Measurements from ENCODE around the gene PACRG. TPM values are rescaled to one million over a fixed set of nuclear protein-coding genes. Genes with fewer than 3 reads are reported as not detected.

PACRG gene
- total RNA-seq, 3 donors from 2014 or later: 0.64 to 6.4 (median 4.6) TPM

DNA sequence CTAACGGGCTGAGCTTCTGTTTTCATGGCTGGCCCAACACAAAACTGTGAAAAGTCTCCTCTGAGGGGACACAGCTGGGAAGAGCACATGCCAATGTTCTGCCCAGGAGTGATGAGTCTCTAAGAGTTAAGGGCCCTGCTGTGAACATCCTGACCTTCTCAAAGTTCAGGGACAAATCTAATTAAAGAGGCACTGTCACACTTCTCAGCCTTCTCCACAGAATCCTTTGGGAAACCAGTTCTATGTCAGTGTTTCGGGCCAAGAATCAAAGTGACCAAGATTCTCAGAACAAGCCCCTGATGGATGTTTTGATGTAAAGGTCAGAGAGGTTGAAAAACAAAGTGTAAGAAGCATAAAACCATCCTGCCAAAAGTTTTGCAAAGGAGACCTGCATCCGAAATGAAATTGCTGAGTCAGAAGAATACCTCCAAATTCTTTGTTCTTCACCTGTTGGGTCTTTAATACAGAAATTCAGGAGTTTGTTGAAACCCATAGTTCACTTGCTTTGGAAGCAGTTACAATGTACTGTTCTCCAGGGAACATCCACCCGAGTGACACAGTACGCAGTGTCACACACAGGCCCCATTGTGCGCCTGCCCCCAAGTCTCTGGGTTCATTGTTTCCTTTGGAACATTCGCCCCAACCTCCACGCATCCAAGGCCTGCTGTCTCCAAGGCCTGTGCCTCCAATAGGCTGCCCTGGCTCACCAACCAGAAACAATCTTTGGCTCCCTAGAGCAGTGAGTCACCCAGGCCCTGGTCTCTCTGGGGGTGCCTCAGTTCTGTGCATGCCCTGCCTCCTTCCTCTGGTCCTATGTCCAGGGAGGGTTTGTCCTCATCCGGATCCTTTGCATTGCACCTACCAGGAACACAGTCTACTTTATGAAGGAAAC lies 621.3 kb downstream of the PACRG start:
- Histone ChIP-seq H3K4me1 (no peaks in the 10 kb centered on the region), H3K4me3 (no peak overlapping the region), H3K9me3 (no peaks in the 10 kb centered on the region), H3K36me3 (no peaks in the 10 kb centered on the region), H3K27ac (no peak overlapping the region), H3K27me3 (no peaks in the 10 kb centered on the region)
- intact Hi-C loops (cut with DNase I; ENCODE audit: low total_unique reads): no loop called here
- no peak for DNase-seq (ENCODE audit: low spot score in 2 of 2)
- no peak for TF ChIP-seq POLR2AphosphoS5 (IDR thresholded peaks at IDR 0.05)
- TF ChIP-seq, protein P1, sequence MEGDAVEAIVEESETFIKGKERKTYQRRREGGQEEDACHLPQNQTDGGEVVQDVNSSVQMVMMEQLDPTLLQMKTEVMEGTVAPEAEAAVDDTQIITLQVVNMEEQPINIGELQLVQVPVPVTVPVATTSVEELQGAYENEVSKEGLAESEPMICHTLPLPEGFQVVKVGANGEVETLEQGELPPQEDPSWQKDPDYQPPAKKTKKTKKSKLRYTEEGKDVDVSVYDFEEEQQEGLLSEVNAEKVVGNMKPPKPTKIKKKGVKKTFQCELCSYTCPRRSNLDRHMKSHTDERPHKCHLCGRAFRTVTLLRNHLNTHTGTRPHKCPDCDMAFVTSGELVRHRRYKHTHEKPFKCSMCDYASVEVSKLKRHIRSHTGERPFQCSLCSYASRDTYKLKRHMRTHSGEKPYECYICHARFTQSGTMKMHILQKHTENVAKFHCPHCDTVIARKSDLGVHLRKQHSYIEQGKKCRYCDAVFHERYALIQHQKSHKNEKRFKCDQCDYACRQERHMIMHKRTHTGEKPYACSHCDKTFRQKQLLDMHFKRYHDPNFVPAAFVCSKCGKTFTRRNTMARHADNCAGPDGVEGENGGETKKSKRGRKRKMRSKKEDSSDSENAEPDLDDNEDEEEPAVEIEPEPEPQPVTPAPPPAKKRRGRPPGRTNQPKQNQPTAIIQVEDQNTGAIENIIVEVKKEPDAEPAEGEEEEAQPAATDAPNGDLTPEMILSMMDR (IDR thresholded peaks at IDR 0.05): no peak
- no peak for TF ChIP-seq POLR2A (IDR thresholded peaks at IDR 0.05)

DNA sequence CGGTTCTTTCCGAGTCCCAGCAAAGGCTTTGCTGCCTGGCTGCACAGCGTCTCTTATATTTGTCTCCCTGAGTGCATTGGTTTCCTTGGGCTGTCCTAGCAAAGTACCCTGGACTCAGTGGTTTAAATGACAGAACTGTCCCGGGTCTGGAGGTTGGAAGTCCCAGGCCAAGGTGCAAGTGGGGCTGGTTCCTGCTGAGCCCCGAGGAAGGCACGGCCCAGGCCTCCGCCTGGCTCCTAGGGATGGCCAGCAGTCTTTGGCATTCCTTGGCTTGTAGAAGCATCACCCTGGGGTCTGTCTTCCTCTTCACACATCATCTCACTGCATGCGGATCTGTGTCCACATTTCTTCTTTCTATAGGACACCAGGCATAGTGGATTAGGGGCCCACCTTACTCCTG lies 621.9 kb downstream of the PACRG start:
- Histone ChIP-seq H3K36me3 (no peaks in the 10 kb centered on the region), H3K4me1 (no peaks in the 10 kb centered on the region), H3K27ac (no peak overlapping the region), H3K27me3 (no peaks in the 10 kb centered on the region), H3K4me3 (no peak overlapping the region), H3K9me3 (no peaks in the 10 kb centered on the region)
- TF ChIP-seq, protein P1 (IDR thresholded peaks at IDR 0.05): no peak
- TF ChIP-seq POLR2AphosphoS5 (IDR thresholded peaks at IDR 0.05) (no peak), POLR2A (IDR thresholded peaks at IDR 0.05) (no peak)
- DNase-seq (ENCODE audit: low spot score in 2 of 2): no peak
- intact Hi-C loops (cut with DNase I; ENCODE audit: low total_unique reads): no loop called here

DNA sequence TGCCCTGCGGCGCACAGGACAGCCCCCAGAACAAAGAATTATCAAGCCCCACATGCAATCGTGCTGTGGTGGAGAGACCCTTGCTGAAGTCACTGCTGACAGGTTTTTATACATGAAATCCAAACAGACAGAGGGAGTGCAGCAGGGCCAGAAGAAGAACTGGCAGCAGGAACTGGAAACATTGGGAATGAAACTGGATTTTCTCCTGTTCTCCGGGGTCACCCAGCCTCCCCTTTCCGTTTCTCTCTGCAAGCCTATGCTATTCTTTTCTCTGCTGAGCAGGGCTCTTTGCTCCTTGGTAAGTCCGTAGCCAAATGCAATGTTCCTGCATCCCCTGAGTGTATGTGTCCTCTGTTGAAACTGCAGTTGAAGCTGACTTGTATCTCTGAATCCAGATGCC lies 623.2 kb downstream of the PACRG start:
- H3K9me3 ChIP-seq: no peaks in the 10 kb centered on the region
- no peaks in the 10 kb centered on the region for H3K4me1 ChIP-seq
- no peaks in the 10 kb centered on the region for H3K27me3 ChIP-seq
- DNase-seq (ENCODE audit: low spot score in 2 of 2): no peak
- no peak overlapping the region for H3K4me3 ChIP-seq
- intact Hi-C loops (cut with DNase I; ENCODE audit: low total_unique reads): no loop called here
- H3K36me3 ChIP-seq: no peaks in the 10 kb centered on the region
- TF ChIP-seq POLR2A (IDR thresholded peaks at IDR 0.05) (no peak), POLR2AphosphoS5 (IDR thresholded peaks at IDR 0.05) (no peak)
- TF ChIP-seq, protein P1 (IDR thresholded peaks at IDR 0.05): no peak
- H3K27ac ChIP-seq: no peak overlapping the region

DNA sequence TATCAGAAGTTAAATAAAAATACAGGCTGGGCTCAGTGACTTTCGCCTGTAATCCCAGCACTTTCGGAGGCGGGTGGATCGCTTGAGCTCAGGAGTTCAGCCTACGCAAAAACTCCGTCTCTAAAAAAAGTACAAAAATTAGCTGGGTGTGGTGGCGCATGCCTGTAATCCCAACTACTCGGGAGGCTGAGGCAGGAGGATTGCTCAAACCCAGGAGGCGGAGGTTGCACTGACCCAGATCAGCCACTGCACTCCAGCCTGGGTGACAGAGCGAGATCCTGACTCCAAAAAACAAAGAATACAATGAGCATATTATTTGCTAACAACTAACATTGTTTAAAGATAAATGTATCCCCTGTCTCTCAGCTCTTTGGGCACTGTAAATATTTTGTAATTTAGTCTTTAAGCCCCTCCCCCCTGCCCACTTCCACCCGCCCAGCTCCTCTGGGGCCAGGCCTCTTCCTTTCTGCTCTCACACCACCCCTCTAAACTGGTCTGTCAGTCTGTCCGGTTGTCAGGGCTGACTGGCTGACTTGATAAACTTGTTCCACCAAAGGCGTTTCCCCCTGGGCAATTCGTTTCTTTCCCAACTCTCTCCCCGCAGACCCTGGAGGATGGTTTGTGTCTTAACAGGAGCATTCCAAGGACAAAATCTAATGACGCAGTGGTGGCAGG lies 624.4 kb downstream of the PACRG start:
- Histone ChIP-seq H3K36me3 (no peaks in the 10 kb centered on the region), H3K9me3 (no peaks in the 10 kb centered on the region), H3K4me3 (no peak overlapping the region), H3K27ac (no peak overlapping the region), H3K27me3 (no peaks in the 10 kb centered on the region), H3K4me1 (no peaks in the 10 kb centered on the region)
- intact Hi-C loops (cut with DNase I; ENCODE audit: low total_unique reads): no loop called here
- TF ChIP-seq POLR2A (IDR thresholded peaks at IDR 0.05): no peak
- TF ChIP-seq, protein P1 (IDR thresholded peaks at IDR 0.05): no peak
- TF ChIP-seq POLR2AphosphoS5 (IDR thresholded peaks at IDR 0.05): no peak
- DNase-seq (ENCODE audit: low spot score in 2 of 2): no peak

DNA sequence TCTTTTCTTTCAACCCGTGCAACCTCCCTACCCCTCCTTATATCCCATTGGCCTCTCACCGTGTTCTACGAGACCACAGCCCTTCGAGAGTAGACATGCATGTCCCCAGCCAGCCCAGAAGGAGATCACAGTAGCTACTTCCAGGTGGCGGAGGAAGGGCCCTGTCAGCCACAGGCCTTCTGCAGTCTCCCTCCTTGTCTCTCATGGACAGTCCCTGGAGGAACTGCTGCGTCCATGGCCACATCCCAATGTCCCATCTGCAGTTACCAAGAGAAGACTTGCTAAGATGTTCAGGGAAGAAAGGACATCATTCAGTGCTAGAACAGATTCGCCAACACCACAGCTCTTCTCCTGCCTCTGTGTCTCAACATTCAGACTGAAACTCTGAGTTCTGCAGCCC lies 625.2 kb downstream of the PACRG start:
- no peaks in the 10 kb centered on the region for H3K9me3 ChIP-seq
- H3K4me3 ChIP-seq: no peak overlapping the region
- intact Hi-C loops (cut with DNase I; ENCODE audit: low total_unique reads): no loop called here
- DNase-seq (ENCODE audit: low spot score in 2 of 2): no peak
- no peaks in the 10 kb centered on the region for H3K27me3 ChIP-seq
- no peaks in the 10 kb centered on the region for H3K4me1 ChIP-seq
- TF ChIP-seq, protein P1 (IDR thresholded peaks at IDR 0.05): no peak
- no peak overlapping the region for H3K27ac ChIP-seq
- H3K36me3 ChIP-seq: no peaks in the 10 kb centered on the region
